WTC11 (cell line): ENCODE data around the gene GLS.

ENCODE experiments used
- MXD4 ChIP-seq: fragments of 250-450 bp; sonication (Bioruptor Pico); IDR thresholded peaks from 2 replicates; pipeline ENCODE4 v1.8.0; 2021; ENCODE audit warnings: mild to moderate bottlenecking, moderate library complexity, borderline replicate concordance
- NR2C2 ChIP-seq: sonication (generic); formaldehyde crosslinking; IDR thresholded peaks from 2 replicates; pipeline ENCODE4 v1.8.0; 2022; ENCODE audit warnings: mild to moderate bottlenecking, missing genetic modification reagents
- TF ChIP-seq, protein P1 (sequence below): fragments of 200-600 bp; IDR thresholded peaks from 2 replicates; pipeline ENCODE4 v1.8.0; 2022; ENCODE audit warnings: antibody characterized with exemption

DNA sequence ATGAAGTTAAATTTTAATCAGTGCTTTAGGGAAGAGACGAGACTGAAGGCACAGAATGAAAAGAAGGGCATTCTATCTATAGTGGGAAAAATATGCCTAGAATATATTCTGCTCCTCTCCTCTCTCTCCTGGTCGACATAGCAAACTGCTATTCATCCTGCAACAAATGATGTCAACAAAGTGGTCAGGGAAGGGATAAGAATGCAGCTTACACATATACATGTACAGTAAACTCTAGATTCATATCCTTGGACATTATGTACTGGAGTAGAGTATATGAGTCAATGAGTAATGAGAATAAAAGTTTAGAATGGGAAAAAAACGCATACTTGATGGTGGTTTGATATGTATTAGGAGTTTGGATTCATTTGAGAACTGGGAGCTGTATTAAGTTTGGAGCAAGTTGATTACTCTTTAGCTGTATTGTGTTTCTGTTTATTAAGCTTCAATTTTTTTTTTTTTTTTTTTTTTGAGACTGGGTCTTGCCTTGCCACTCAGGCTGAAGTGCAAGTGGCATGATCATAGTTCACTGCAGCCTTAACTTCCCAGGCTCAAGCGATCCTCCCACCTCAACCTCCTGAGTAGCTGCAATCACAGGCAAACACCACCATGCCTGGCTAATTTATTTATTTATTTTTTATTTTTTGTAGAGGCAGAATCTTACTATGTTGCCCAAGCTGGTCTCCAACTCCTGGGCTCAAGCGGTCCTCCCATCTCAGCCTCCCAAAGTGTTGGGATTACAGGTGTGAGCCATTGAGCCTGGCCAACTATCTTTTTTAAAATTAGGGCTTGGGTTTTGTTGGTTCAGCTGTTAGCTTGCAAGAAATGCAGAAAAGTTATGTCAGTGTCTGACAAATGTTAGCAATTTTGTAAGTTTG is 79.5 kb downstream of the GLS start:
- TF ChIP-seq, protein P1, sequence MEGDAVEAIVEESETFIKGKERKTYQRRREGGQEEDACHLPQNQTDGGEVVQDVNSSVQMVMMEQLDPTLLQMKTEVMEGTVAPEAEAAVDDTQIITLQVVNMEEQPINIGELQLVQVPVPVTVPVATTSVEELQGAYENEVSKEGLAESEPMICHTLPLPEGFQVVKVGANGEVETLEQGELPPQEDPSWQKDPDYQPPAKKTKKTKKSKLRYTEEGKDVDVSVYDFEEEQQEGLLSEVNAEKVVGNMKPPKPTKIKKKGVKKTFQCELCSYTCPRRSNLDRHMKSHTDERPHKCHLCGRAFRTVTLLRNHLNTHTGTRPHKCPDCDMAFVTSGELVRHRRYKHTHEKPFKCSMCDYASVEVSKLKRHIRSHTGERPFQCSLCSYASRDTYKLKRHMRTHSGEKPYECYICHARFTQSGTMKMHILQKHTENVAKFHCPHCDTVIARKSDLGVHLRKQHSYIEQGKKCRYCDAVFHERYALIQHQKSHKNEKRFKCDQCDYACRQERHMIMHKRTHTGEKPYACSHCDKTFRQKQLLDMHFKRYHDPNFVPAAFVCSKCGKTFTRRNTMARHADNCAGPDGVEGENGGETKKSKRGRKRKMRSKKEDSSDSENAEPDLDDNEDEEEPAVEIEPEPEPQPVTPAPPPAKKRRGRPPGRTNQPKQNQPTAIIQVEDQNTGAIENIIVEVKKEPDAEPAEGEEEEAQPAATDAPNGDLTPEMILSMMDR: no peak
- no peak for TF ChIP-seq MXD4 (CRISPR knock-in tag)
- TF ChIP-seq NR2C2 (CRISPR knock-in tag): no peak
